GM21825 (cell line): ENCODE results near the gene GRM1.
"Not testable (repeated sequence)": the region's sequence is repeated elsewhere in the genome, so short reads cannot be mapped to it uniquely, and the experiment has no call there.

Source experiments
- ATAC-seq: cut with Tn5 transposase; IDR thresholded peaks from one replicate; pipeline ENCODE4 v1.9.1; 2021; ENCODE audit warnings: mild to moderate bottlenecking, moderate library complexity; ENCODE audit not compliant: unreplicated experiment

The GRM1 gene

GRCh38 chr6:146190581-146190980 lies 161.7 kb downstream of the GRM1 start:
- no peak for ATAC-seq

- no peak for ATAC-seq
Observed at GRCh38 chr6:146191166-146191565, 162.3 kb downstream of the GRM1 start.

GRCh38 chr6:146191612-146192011 lies 162.8 kb downstream of the GRM1 start:
- ATAC-seq: no peak

- ATAC-seq: no peak
Observed at GRCh38 chr6:146194434-146194833, 165.6 kb downstream of the GRM1 start.

GRCh38 chr6:146200176-146200575 lies 171.3 kb downstream of the GRM1 start:
- ATAC-seq: no peak

- ATAC-seq: no peak
Observed at GRCh38 chr6:146202570-146202969, 173.7 kb downstream of the GRM1 start.

- no peak for ATAC-seq
Observed at GRCh38 chr6:146209942-146210341, 181.1 kb downstream of the GRM1 start.

- no peak for ATAC-seq
Observed at GRCh38 chr6:146210406-146211083, 181.7 kb downstream of the GRM1 start.

- no peak for ATAC-seq
Observed at GRCh38 chr6:146211646-146212045, 182.8 kb downstream of the GRM1 start.

GRCh38 chr6:146212781-146213180 lies 183.9 kb downstream of the GRM1 start:
- ATAC-seq: no peak

GRCh38 chr6:146219101-146219500 lies 190.2 kb downstream of the GRM1 start:
- ATAC-seq: no peak

- no peak for ATAC-seq
Observed at GRCh38 chr6:146224449-146224848, 195.6 kb downstream of the GRM1 start.

GRCh38 chr6:146224988-146225387 lies 196.1 kb downstream of the GRM1 start:
- ATAC-seq: no peak

GRCh38 chr6:146240322-146240721 lies 211.5 kb downstream of the GRM1 start:
- no peak for ATAC-seq

- ATAC-seq: no peak
Observed at GRCh38 chr6:146240807-146241206, 211.9 kb downstream of the GRM1 start.

GRCh38 chr6:146243646-146244045 lies 214.8 kb downstream of the GRM1 start:
- ATAC-seq: not testable (repeated sequence)

- no peak for ATAC-seq
Observed at GRCh38 chr6:146244630-146245143, 215.8 kb downstream of the GRM1 start.

GRCh38 chr6:146246028-146246427 lies 217.2 kb downstream of the GRM1 start:
- ATAC-seq: no peak

GRCh38 chr6:146253691-146254090 lies 224.8 kb downstream of the GRM1 start:
- no peak for ATAC-seq

GRCh38 chr6:146258206-146258605 lies 229.3 kb downstream of the GRM1 start:
- no peak for ATAC-seq

GRCh38 chr6:146260886-146261285 lies 232.0 kb downstream of the GRM1 start:
- no peak for ATAC-seq

GRCh38 chr6:146265056-146265455 lies 236.2 kb downstream of the GRM1 start:
- no peak for ATAC-seq

- no peak for ATAC-seq
Observed at GRCh38 chr6:146267447-146267846, 238.6 kb downstream of the GRM1 start.
